Ascending aorta (tissue), 2 donors: ENCODE results near the gene SLC1A7. TPM values are rescaled to one million over a fixed set of nuclear protein-coding genes. Genes with fewer than 3 reads are reported as not detected.

Experiments used
- DNase-seq, 2 donors: peaks; one replicate each; pipeline ENCODE4 v3.0.0-alpha.2; 2019; ENCODE audit warnings: low spot score in 2 of 2
- H3K27ac ChIP-seq, 2 donors: fragments of 200-600 bp; sonication (generic); one replicate each; pipeline ENCODE4 v1.5.1; 2016 to 2017; ENCODE audit warnings: mild to moderate bottlenecking in 1 of 2
- H3K27me3 ChIP-seq: fragments of 200-600 bp; sonication (generic); one replicate; pipeline ENCODE4 v1.5.1; 2017
- H3K36me3 ChIP-seq, 2 donors: fragments of 200-600 bp; sonication (generic); one replicate each; pipeline ENCODE4 v1.5.1; 2016
- H3K4me1 ChIP-seq, 2 donors: fragments of 200-600 bp; sonication (generic); one replicate each; pipeline ENCODE4 v1.5.1; 2016 to 2017; ENCODE audit warnings: mild to moderate bottlenecking in 1 of 2
- H3K4me3 ChIP-seq, 2 donors: fragments of 200-600 bp; sonication (generic); one replicate each; pipeline ENCODE4 v1.5.1; 2016 to 2017; ENCODE audit warnings: mild to moderate bottlenecking in 1 of 2
- H3K9me3 ChIP-seq, 2 donors: fragments of 200-600 bp; sonication (generic); one replicate each; pipeline ENCODE4 v1.5.1; 2016
- intact Hi-C: fragments of 100-400 bp; cut with DNase I; formaldehyde crosslinking; loops from one replicate; pipeline ENCODE4 v1.15.1; 2023
- total RNA-seq: library from RNA; depleted of rRNA; stranded (reverse); fragments of >200 nt; gene quantifications from one replicate; pipeline ENCODE4 v1.1.0, GENCODE V29; 2016
- TF ChIP-seq, protein P1 (sequence below), 3 experiments: fragments of 200-600 bp in 2 of 3; fragments of 450-650 bp in 1 of 3; sonication (generic) in 2 of 3; IDR thresholded peaks; one replicate each; pipeline ENCODE4 v1.5.1; 2016 to 2019; ENCODE audit warnings: antibody characterized with exemption in 3 of 3, mild to moderate bottlenecking in 1 of 3, moderate library complexity in 1 of 3

The SLC1A7 gene
- total RNA-seq, 1 donor from 2014 or later, result not detected

DNA sequence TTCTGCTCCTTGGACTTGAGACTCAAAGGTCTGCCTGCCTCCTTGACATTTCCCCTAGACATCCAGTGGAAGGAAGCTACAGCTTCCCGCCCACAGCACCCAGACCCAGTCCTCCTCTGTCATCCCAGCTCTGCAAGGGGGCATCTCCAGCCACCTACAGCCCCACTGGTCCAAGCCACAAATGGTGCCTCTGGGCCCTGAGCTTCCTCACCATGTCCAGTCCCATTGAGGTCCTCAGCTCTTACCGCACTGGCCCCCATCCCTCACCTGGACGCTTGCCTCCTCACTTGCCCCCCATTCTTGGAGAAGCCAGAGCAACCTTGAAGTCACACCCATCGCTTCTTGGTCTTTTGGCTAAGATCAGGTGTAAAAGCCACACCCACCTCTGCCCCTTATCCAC, 67.2 kb downstream of the SLC1A7 start:
- H3K4me1 ChIP-seq, result no peaks in the 10 kb centered on the region
- H3K27ac ChIP-seq, result no peak overlapping the region
- TF ChIP-seq, protein P1, sequence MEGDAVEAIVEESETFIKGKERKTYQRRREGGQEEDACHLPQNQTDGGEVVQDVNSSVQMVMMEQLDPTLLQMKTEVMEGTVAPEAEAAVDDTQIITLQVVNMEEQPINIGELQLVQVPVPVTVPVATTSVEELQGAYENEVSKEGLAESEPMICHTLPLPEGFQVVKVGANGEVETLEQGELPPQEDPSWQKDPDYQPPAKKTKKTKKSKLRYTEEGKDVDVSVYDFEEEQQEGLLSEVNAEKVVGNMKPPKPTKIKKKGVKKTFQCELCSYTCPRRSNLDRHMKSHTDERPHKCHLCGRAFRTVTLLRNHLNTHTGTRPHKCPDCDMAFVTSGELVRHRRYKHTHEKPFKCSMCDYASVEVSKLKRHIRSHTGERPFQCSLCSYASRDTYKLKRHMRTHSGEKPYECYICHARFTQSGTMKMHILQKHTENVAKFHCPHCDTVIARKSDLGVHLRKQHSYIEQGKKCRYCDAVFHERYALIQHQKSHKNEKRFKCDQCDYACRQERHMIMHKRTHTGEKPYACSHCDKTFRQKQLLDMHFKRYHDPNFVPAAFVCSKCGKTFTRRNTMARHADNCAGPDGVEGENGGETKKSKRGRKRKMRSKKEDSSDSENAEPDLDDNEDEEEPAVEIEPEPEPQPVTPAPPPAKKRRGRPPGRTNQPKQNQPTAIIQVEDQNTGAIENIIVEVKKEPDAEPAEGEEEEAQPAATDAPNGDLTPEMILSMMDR (IDR thresholded peaks at IDR 0.05), result no peak
- peaks cover 0 to 3% of the 10 kb centered on the region in 2 donors for H3K36me3 ChIP-seq
- no peak overlapping the region for H3K4me3 ChIP-seq
- H3K9me3 ChIP-seq, result no peaks in the 10 kb centered on the region
- peak in 1 of 2 donors; percentile 39 for DNase-seq
- intact Hi-C loops, result no loop called here
- no peaks in the 10 kb centered on the region for H3K27me3 ChIP-seq

DNA sequence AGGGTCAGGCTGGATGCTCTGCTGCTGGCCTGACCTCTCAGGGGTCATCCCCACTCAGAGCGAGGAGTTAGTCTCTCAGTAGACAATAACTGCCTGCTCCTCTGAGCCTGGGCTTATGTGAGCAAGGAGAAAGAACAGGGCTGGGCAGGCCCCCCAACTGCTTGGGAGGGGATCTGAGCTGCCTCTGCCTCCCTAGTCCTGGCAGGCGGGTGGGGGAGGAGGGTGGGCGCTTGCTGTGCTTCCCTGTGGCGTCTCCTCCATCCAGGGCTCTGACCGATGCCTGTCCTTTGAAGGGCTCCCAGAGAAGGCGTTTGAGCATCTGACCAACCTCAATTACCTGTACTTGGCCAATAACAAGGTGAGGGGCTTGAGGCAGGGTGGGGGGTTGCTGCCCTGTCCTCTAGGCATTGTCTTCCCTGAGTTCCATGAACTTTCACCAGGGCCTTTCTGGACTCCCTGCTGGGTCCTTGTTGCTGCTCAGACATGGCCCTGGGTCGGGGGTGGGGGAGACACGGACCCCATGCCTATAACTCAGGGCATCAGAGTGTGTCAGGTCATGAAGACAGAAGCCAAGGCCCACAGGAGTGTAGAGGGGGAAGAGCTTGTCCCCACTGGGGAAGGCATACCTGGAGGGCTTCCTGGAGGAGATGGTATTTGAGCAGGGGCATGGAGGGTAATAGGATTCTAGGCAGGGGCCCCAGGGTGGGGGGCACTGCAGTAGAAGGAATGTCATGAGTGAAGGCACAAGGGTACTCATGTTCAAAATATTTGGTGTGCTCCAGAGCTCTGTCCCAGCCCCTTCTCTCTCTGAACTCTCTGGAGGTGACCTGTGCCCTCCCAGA, 67.9 kb downstream of the SLC1A7 start:
- intact Hi-C loops, result no loop called here
- DNase-seq, result peak in 1 of 2 donors; percentile 53

DNA sequence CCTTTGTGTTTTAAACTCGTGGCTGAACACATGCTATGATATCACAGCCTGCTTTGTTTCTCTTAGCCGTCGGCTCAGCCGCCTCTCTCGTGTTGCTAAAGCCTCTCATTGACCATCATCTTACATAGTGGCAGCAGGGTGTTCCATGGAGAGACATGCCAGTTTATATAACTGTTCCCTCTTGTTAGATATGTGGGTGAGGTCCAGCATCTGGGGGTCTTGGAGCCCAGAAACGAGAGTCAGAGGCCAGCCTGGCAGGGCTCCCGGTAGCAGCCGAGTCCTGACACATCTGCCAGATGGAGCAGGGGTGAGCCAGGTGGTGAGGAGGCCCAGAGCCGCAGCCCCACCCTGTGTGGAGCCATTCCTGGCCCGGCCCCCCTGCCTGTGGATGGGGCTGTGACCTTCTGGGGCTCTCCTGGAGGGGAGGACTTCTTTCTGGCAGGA, 68.5 kb downstream of the SLC1A7 start:
- no peaks in the 10 kb centered on the region for H3K4me1 ChIP-seq
- TF ChIP-seq, protein P1 (IDR thresholded peaks at IDR 0.05), result no peak
- peak overlapping the region in 1 of 2 donors; percentile 2 for H3K27ac ChIP-seq
- intact Hi-C loops, result no loop called here
- H3K4me3 ChIP-seq, result no peak overlapping the region
- H3K27me3 ChIP-seq, result no peaks in the 10 kb centered on the region
- peak; percentile 8 to 62 for DNase-seq
- no peaks in the 10 kb centered on the region for H3K9me3 ChIP-seq
- H3K36me3 ChIP-seq, result peaks cover 0 to 2% of the 10 kb centered on the region in 2 donors

More for the DNA sequence above, 67.9 kb downstream of the SLC1A7 start:
- Histone ChIP-seq H3K9me3 (no peaks in the 10 kb centered on the region), H3K4me3 (no peak overlapping the region), H3K4me1 (no peaks in the 10 kb centered on the region), H3K36me3 (peaks cover 0 to 3% of the 10 kb centered on the region in 2 donors), H3K27me3 (no peaks in the 10 kb centered on the region), H3K27ac (peak overlapping the region in 1 of 2 donors; percentile 2)
- TF ChIP-seq, protein P1 (IDR thresholded peaks at IDR 0.05), result no peak

DNA sequence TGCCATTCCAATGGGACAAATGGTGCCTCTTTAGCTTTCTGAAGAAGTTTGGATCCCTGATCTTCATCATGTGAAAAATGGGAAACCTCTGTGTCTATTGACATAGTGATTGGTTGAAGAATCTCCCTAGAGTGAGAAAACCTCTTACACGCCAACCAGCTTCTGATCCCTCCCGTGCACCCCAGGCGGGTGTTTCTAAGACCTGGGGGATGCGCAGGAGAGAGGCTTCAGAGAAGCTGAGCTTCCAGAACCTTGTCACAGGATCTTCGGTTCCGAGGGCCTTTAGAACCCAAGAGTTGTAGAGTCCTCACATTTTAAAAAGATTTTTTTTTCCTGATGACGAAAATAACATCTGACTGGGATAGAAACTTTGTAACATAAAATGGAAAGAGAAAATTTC, 69.2 kb downstream of the SLC1A7 start:
- intact Hi-C loops, result no loop called here
- peak in 1 of 2 donors; percentile 41 for DNase-seq
- Histone ChIP-seq H3K4me3 (no peak overlapping the region), H3K4me1 (no peaks in the 10 kb centered on the region), H3K36me3 (no peaks in the 10 kb centered on the region), H3K27ac (no peak overlapping the region), H3K27me3 (no peaks in the 10 kb centered on the region), H3K9me3 (no peaks in the 10 kb centered on the region)
- TF ChIP-seq, protein P1 (IDR thresholded peaks at IDR 0.05), result no peak

DNA sequence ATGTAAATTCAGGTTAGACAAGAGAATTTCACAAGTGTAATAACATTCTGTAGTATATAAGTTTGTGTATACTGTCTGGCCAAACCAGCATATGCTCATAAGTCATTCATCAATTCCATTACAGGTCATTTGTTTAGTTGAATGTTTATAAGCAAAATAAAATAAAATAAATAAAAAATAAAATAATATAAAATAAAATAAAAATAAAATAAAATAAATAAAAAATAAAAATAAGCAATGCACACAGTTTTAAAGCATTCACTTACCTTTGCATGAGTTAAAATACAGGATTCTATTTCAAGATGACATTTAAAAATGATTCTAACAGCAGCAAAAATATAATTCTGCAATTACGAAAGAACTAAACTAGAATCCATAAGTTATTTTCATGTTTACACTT, 70.5 kb downstream of the SLC1A7 start:
- DNase-seq, result no peak
- no peaks in the 10 kb centered on the region for H3K27me3 ChIP-seq
- H3K4me3 ChIP-seq, result no peak overlapping the region
- intact Hi-C loops, result no loop called here
- no peaks in the 10 kb centered on the region for H3K4me1 ChIP-seq
- no peaks in the 10 kb centered on the region for H3K36me3 ChIP-seq
- H3K27ac ChIP-seq, result no peak overlapping the region
- TF ChIP-seq, protein P1 (IDR thresholded peaks at IDR 0.05), result no peak
- H3K9me3 ChIP-seq, result no peaks in the 10 kb centered on the region
